HG02763 (cell line): ENCODE measurements around the gene NUB1.

ENCODE experiments used
- ATAC-seq: cut with Tn5 transposase; IDR thresholded peaks from one replicate; pipeline ENCODE4 v1.9.1; 2021; ENCODE audit warnings: mild to moderate bottlenecking, moderate library complexity; ENCODE audit not compliant: unreplicated experiment

NUB1 gene

DNA sequence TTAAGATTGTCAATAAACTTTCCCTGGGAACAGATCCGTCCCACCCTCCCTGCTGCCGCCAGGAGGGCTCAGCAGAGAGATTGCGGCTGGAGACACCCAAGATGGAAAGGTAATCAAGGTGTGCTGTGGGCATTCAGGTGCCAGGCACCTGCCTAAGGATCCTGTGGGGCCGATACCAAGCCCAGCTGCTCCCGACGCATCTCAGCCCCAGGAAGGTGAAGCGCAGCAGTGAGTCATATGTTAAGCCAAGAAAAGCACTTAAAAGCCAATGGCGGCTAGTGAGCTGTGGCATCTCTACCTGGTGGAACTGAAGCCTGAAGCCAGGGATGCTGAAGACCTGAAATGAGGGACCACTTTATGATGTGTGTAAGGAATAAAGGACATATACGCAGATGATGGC lies 62.2 kb downstream of the NUB1 start:
- no peak for ATAC-seq

DNA sequence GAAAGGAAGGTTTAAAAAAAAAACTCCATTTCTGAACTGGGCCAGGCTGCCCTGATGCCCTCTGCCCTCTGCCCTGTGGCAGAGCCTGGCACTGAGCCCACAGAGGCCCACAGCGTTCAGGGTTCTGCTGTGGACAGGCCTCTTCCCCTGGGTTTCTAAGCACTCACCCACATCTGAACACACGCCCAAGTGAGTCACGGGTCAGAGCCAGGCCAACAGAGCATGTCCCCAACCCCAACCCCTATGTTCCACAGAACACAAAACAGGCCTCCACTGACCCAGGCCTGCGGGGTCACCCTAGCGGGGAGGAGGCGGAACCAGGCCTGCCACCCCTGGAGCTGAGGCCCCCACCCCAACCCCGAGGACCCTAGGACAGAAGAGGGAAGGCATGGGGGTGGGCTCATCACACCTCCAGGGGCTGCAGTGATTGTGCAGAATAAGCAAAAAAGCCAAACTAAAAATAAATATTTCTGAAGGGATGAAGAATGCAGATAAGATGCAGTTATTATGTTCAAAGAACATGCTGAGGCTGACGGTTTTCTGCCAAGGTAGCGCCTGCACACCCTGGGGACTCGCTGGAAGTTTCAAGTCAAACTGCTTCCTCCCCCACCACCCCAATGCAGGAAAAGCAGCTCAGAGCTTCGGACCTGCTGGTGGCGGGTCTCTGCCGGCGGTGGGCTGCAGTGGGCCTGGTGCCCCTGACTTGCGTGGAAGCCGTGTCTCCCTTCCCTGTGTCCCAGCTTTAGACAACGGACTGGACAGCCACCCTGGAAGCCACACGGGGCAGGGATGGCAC lies 62.8 kb downstream of the NUB1 start:
- ATAC-seq: no peak

DNA sequence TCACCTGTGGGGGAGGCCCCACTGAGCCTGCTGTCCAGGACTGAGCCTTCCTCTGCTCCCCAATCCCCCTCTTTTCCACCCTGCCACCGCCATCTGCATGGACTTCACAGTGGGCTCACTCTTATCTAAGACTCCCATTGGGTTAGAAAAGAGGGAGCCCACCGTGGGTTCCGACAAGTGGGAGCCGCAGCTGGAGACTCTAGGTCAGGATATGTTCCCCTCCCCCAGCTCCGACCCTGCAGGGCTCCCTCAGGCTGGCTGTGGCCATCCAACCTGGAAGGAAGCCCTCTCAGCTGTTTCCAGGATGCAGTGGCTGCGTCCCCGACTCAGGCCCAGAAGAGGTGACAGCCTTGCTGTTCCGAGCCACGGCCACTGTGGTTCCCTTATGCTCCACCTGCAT lies 63.4 kb downstream of the NUB1 start:
- ATAC-seq: no peak

DNA sequence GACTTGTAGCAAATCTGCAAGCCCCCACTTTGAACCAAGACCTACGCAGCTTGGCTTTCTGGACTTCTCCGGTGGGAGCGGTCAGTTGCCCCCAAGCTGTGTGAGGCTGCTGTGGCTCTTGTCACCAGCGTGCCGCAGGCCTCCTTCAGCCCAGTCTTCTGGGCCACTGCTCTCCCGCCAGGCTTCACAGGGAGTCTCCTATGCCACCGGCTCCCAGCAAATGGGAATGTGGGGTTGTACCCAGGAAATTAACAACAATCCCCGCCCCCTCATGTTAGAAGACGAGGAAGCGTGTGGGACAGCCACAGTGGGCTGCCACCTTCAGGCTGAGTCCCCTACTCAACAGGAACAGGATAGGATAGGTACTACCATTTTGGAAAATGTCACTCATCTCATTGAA lies 64.0 kb downstream of the NUB1 start:
- ATAC-seq: no peak

- ATAC-seq: no peak
Observed at GRCh38 chr7:151406051-151406875, 64.7 kb downstream of the NUB1 start.

GRCh38 chr7:151406886-151407583 lies 65.4 kb downstream of the NUB1 start:
- ATAC-seq: no peak

GRCh38 chr7:151408498-151408838 lies 66.9 kb downstream of the NUB1 start:
- ATAC-seq: no peak

DNA sequence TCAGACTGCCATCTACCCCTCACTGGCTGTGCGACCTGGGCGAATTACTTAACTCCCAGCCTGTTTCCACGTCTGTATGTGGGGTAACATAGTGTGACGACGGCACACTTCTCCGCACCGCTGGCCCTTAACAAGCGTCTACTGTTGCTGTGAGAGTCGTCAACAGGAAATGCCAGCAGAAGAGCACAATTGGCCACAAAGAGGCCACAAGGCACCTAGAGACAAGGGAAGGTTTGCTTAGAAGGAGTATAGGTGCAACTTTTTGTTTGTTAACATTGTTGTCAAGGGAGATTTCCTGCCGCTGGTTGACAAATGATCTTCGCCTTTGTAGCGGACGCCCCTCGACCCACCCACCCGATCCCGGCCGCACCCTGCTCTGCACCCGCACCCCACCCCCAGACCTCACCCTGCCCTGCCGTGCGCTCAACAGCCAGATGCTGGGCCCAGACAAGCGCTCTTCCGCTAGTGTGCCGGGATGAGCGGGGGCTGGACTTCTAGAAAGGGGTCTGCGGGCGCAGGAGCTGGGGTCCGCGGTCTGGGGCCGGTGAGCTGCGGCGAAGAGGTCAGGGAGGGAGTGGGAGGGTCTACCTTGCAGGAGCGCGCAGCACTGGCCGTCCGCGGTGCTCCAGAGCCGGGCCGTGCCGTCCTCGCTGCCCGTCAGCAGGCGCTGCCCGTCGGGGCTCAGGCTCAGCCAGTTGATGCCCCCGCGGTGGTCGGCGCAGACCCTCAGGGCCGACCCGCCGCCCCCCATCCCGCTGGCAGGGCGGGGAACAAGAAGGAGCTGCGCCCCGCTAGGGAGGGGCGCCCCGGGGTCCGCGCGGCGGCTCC lies 67.4 kb downstream of the NUB1 start:
- ATAC-seq: no peak

GRCh38 chr7:151409667-151410404 lies 68.2 kb downstream of the NUB1 start, which contains the start of gene WDR86:
WDR86 (minus strand) TSS chr7:151410038; CDS start chr7:151409589, 449 bp downstream.
- no peak for ATAC-seq

GRCh38 chr7:151410405-151411390 lies 69.1 kb downstream of the NUB1 start:
- no peak for ATAC-seq

GRCh38 chr7:151411551-151411950 lies 69.9 kb downstream of the NUB1 start:
- no peak for ATAC-seq

GRCh38 chr7:151412318-151412717 lies 70.7 kb downstream of the NUB1 start:
- ATAC-seq: no peak

- no peak for ATAC-seq
Observed at GRCh38 chr7:151413241-151413640, 71.6 kb downstream of the NUB1 start.

DNA sequence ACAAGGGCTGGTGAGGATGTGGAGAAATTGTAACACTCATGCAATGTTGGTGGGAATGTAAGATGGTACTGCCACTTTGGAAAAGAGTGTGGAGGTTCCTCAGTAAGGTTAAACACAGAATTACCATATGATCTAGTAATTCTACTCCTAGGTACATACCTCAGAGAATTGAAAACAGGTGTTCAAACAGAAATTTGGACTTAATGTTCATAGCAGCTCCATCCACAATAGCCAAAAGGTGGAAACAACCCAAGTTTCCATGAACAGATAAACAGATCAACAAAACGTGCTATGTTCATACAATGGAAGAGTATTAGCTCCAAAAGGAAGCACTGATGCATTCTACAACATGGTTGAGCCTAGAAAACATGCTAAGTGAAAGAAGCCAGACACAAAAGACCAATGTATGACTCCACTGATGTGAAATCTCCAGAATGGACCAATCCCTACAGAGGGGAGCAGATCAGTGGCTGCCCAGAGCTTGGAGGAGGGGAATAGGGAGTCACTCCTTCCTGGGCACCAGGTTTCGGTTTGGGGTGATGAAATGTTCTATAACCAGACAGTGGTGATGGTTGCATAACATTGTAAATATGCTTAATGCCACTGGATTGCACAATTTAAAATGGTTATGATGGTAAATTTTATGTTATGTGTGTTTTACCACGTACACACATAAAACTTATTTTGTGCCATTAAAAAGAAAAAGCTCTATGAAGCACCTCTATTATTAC lies 73.9 kb downstream of the NUB1 start:
- ATAC-seq: no peak

- no peak for ATAC-seq
Observed at GRCh38 chr7:151416112-151416940, 74.7 kb downstream of the NUB1 start.

GRCh38 chr7:151416941-151417315 lies 75.3 kb downstream of the NUB1 start:
- no peak for ATAC-seq

DNA sequence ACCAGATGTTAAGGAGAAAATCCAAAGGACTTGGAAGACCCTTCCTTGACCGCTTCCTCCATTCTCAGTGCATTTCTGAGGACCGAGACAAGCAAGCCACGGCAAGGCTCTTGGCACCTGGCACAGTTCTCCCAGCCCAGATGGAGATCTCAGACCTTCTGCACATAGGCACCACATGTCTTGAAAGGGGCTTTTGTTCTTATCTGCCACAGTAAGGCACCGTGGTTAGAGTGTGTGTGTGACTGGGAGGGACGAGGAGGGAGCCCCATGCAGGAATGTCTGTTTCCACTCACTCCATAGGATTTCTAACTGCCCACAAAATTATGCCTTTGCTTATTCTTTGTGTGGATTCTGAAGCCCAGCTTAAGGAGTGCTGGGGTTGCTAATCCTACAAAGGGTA lies 78.5 kb downstream of the NUB1 start:
- no peak for ATAC-seq
